ENCODE measurements around the gene AIRE. TPM values are rescaled to one million over a fixed set of nuclear protein-coding genes. Genes with fewer than 3 reads are reported as not detected.

AIRE gene
- total RNA-seq, 1 donor from 2014 or later = not detected

- no peak for TF ChIP-seq CTCF (IDR thresholded peaks at IDR 0.05; ENCODE audit: unreplicated experiment)
- Mint-ChIP-seq H3K27me3 (peaks cover 11% of the 10 kb centered on the region), H3K36me3 (ENCODE audit: insufficient read depth) (no peaks in the 10 kb centered on the region), H3K4me1 (ENCODE audit: low read depth) (no peaks in the 10 kb centered on the region), H3K27ac (no peak overlapping the region), H3K9me3 (ENCODE audit: low read depth) (no peaks in the 10 kb centered on the region), H3K4me3 (ENCODE audit: low read depth) (no peak overlapping the region)
- no peak for DNase-seq (ENCODE audit: low spot score, unreplicated experiment)
Measured at GRCh38 chr21:44253832-44254710, 31.6 kb upstream of the AIRE start.

- Mint-ChIP-seq H3K27ac (no peak overlapping the region), H3K4me3 (ENCODE audit: low read depth) (no peak overlapping the region), H3K36me3 (ENCODE audit: insufficient read depth) (no peaks in the 10 kb centered on the region), H3K27me3 (peaks cover 22% of the 10 kb centered on the region), H3K4me1 (ENCODE audit: low read depth) (no peaks in the 10 kb centered on the region), H3K9me3 (ENCODE audit: low read depth) (no peaks in the 10 kb centered on the region)
- TF ChIP-seq CTCF (IDR thresholded peaks at IDR 0.05; ENCODE audit: unreplicated experiment) = no peak
- peak; percentile 8 for DNase-seq (ENCODE audit: low spot score, unreplicated experiment)
Measured at GRCh38 chr21:44255511-44255981, 30.1 kb upstream of the AIRE start.

GRCh38 chr21:44258056-44258725 lies 27.5 kb upstream of the AIRE start:
- Mint-ChIP-seq H3K36me3 (ENCODE audit: insufficient read depth) (no peaks in the 10 kb centered on the region), H3K27ac (no peak overlapping the region), H3K4me3 (ENCODE audit: low read depth) (no peak overlapping the region), H3K27me3 (peaks cover 22% of the 10 kb centered on the region), H3K9me3 (ENCODE audit: low read depth) (no peaks in the 10 kb centered on the region), H3K4me1 (ENCODE audit: low read depth) (no peaks in the 10 kb centered on the region)
- no peak for DNase-seq (ENCODE audit: low spot score, unreplicated experiment)
- TF ChIP-seq CTCF (IDR thresholded peaks at IDR 0.05; ENCODE audit: unreplicated experiment) = no peak

- TF ChIP-seq CTCF (IDR thresholded peaks at IDR 0.05; ENCODE audit: unreplicated experiment) = no peak
- no peak overlapping the region for H3K4me3 Mint-ChIP-seq (ENCODE audit: low read depth)
- H3K27me3 Mint-ChIP-seq = peaks cover 19% of the 10 kb centered on the region
- no peaks in the 10 kb centered on the region for H3K9me3 Mint-ChIP-seq (ENCODE audit: low read depth)
- no peak overlapping the region for H3K27ac Mint-ChIP-seq
- DNase-seq (ENCODE audit: low spot score, unreplicated experiment) = no peak
- H3K4me1 Mint-ChIP-seq (ENCODE audit: low read depth) = peaks cover 2% of the 10 kb centered on the region
- H3K36me3 Mint-ChIP-seq (ENCODE audit: insufficient read depth) = no peaks in the 10 kb centered on the region
Measured at GRCh38 chr21:44259082-44259705, 26.5 kb upstream of the AIRE start.

- Mint-ChIP-seq H3K4me3 (ENCODE audit: low read depth) (no peak overlapping the region), H3K4me1 (ENCODE audit: low read depth) (peaks cover 2% of the 10 kb centered on the region), H3K9me3 (ENCODE audit: low read depth) (no peaks in the 10 kb centered on the region), H3K27me3 (peaks cover 19% of the 10 kb centered on the region), H3K27ac (no peak overlapping the region), H3K36me3 (ENCODE audit: insufficient read depth) (no peaks in the 10 kb centered on the region)
- DNase-seq (ENCODE audit: low spot score, unreplicated experiment) = no peak
- no peak for TF ChIP-seq CTCF (IDR thresholded peaks at IDR 0.05; ENCODE audit: unreplicated experiment)
Measured at GRCh38 chr21:44260066-44260465, 25.6 kb upstream of the AIRE start.

Measured in progenitor cell of endocrine pancreas (in vitro differentiated cells).